ENCODE data around the gene PXDC1. TPM values are rescaled to one million over a fixed set of nuclear protein-coding genes. Genes with fewer than 3 reads are reported as not detected.

PXDC1 gene
- total RNA-seq, 1 experiment from 2014 or later, result 18.2 TPM

DNA sequence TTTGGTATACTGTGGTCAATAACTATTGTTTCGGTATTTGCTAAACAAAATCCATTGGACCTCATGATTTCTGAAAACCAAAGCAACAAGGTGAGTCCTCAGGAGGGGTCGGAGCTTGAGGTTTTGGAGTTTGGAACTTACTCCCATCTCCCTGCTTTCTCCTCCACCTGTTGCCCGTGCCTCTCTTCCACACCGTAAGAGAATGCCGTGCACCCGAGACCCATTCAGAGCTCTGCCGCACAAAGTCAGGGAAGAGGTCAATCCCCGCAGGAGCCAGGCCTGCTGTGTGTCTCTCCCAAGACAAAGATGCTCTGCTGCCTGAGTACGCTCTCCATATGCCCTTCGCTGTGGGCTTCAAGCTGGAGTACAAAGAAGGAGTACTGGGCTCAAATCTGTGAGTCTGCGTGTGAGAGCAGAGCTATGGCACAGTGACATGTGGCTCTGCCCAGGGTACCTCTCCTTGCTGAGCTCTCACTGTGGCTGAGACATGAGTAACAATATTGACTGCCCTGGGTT lies 23.9 kb downstream of the PXDC1 start:
- H3K27ac Mint-ChIP-seq (ENCODE audit: unreplicated experiment), result no peak overlapping the region
- H3K36me3 Mint-ChIP-seq (ENCODE audit: insufficient read depth, unreplicated experiment), result peaks cover 22% of the 10 kb centered on the region
- no TSS peak for BruUV-seq (replicated peaks)
- H3K4me1 Mint-ChIP-seq (ENCODE audit: low read depth, unreplicated experiment), result peaks cover 10% of the 10 kb centered on the region
- H3K9me3 Mint-ChIP-seq (ENCODE audit: low read depth, unreplicated experiment), result no peaks in the 10 kb centered on the region
- intact Hi-C loops (cut with micrococcal nuclease; ENCODE audit: unreplicated experiment), result no loop called here
- no peaks in the 10 kb centered on the region for H3K27me3 Mint-ChIP-seq (ENCODE audit: unreplicated experiment)
- H3K4me3 Mint-ChIP-seq (ENCODE audit: low read depth, unreplicated experiment), result no peak overlapping the region
- CTCF ChIA-PET, result no interaction called here
- no peak for DNase-seq
- TF ChIP-seq, protein P1, sequence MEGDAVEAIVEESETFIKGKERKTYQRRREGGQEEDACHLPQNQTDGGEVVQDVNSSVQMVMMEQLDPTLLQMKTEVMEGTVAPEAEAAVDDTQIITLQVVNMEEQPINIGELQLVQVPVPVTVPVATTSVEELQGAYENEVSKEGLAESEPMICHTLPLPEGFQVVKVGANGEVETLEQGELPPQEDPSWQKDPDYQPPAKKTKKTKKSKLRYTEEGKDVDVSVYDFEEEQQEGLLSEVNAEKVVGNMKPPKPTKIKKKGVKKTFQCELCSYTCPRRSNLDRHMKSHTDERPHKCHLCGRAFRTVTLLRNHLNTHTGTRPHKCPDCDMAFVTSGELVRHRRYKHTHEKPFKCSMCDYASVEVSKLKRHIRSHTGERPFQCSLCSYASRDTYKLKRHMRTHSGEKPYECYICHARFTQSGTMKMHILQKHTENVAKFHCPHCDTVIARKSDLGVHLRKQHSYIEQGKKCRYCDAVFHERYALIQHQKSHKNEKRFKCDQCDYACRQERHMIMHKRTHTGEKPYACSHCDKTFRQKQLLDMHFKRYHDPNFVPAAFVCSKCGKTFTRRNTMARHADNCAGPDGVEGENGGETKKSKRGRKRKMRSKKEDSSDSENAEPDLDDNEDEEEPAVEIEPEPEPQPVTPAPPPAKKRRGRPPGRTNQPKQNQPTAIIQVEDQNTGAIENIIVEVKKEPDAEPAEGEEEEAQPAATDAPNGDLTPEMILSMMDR (IDR thresholded peaks at IDR 0.05; ENCODE audit: unreplicated experiment), result no peak

DNA sequence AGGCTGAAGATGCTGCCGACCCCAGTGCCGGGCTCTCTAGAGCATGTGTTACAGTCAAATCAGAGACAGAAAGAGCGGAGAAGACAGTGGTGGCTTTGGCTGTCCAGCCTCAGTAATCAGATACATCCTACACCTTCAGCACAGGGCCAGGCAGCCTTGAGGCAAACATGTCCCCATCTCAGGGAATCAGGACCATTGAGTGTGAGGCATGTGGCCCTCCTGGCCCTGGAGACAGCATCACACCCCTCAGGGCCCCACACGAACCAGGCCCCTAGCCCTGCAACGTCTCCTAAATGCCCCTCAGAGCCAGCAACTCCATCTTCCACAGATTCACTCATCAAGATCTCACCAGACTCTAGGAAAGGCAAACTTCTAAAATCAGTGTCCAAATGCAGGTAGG lies 24.5 kb downstream of the PXDC1 start:
- no peak overlapping the region for H3K4me3 Mint-ChIP-seq (ENCODE audit: low read depth, unreplicated experiment)
- no peak overlapping the region for H3K27ac Mint-ChIP-seq (ENCODE audit: unreplicated experiment)
- TF ChIP-seq, protein P1 (IDR thresholded peaks at IDR 0.05; ENCODE audit: unreplicated experiment), result no peak
- intact Hi-C loops (cut with micrococcal nuclease; ENCODE audit: unreplicated experiment), result no loop called here
- DNase-seq, result no peak
- no peaks in the 10 kb centered on the region for H3K9me3 Mint-ChIP-seq (ENCODE audit: low read depth, unreplicated experiment)
- H3K36me3 Mint-ChIP-seq (ENCODE audit: insufficient read depth, unreplicated experiment), result peaks cover 15% of the 10 kb centered on the region
- H3K27me3 Mint-ChIP-seq (ENCODE audit: unreplicated experiment), result no peaks in the 10 kb centered on the region
- no TSS peak for BruUV-seq (replicated peaks)
- H3K4me1 Mint-ChIP-seq (ENCODE audit: low read depth, unreplicated experiment), result peaks cover 4% of the 10 kb centered on the region
- CTCF ChIA-PET, result interaction anchor here (0.6 kb wide), 1 partner anchor 439 kb away, joined by 3 read pairs; no protein-coding TSS in a partner anchor

DNA sequence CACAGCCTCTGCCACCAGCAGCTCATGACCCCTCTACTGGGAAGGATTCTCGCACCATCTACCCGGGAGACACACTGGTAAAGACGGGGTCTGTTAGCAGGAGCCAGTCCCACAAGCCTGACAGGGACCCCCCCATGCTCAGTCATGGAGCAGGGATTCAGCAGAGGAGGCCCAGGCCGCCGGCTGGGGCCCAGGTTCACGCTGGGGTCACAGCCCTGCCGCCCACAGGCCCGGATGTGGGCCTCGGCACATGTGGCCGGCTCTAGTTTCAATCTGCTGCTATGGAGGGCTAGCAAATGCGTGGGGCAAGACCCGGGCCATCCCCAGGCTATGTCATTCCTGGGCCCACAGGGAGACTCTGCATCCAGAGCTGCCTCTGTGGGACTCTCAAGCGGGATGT lies 25.1 kb downstream of the PXDC1 start:
- Mint-ChIP-seq H3K36me3 (ENCODE audit: insufficient read depth, unreplicated experiment) (peaks cover 11% of the 10 kb centered on the region), H3K4me1 (ENCODE audit: low read depth, unreplicated experiment) (no peaks in the 10 kb centered on the region), H3K27me3 (ENCODE audit: unreplicated experiment) (no peaks in the 10 kb centered on the region), H3K27ac (ENCODE audit: unreplicated experiment) (no peak overlapping the region), H3K9me3 (ENCODE audit: low read depth, unreplicated experiment) (no peaks in the 10 kb centered on the region), H3K4me3 (ENCODE audit: low read depth, unreplicated experiment) (no peak overlapping the region)
- intact Hi-C loops (cut with micrococcal nuclease; ENCODE audit: unreplicated experiment), result no loop called here
- no peak for DNase-seq
- no TSS peak for BruUV-seq (replicated peaks)
- TF ChIP-seq, protein P1 (IDR thresholded peaks at IDR 0.05; ENCODE audit: unreplicated experiment), result no peak
- CTCF ChIA-PET, result interaction anchor here (0.6 kb wide), 1 partner anchor 439 kb away, joined by 3 read pairs; no protein-coding TSS in a partner anchor

DNA sequence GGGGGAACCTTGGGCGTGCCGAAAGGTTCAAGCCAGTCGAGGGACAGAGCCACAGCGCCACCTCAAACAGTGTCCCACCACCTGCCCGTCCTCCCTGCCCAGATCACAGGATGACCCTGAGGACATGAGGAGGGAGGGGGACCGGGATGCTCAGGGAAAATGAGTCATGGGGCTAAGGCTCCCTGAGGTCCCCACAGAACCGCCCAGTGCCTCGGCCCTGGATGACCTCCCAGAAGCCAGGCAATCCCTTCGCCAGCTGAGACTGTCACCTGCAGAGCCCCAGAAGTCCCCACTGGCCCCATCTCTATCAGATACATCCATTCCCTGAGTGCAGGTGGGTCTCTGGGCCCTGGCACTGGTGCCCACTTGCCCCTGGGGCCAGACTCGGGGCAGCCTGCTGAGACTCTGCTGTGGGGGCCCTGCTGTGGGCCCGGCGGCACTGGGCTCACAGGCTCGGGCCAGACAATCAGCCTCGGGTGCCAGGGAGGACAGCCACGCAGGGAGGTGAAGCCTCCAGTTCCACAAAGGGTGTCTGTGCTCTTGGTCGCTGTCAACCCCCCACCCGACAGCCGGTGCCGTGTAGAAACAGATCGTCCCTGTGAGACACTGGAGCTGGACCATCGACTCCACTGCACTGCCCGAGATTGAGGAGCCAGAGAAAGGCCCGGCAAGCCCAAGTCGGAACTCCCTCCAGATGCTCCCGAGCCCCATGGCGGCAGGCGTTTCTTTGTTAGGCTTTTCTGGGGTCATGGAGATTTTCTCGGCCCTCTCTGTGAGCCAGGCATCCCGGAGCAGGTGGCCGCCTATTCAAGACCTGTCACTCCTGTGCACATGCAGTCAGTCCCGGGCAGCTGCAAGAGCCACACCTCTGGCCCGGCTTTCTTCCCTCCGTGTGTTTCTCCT lies 26.1 kb downstream of the PXDC1 start:
- H3K9me3 Mint-ChIP-seq (ENCODE audit: low read depth, unreplicated experiment), result no peaks in the 10 kb centered on the region
- no peak for DNase-seq
- H3K36me3 Mint-ChIP-seq (ENCODE audit: insufficient read depth, unreplicated experiment), result peaks cover 15% of the 10 kb centered on the region
- no TSS peak for BruUV-seq (replicated peaks)
- CTCF ChIA-PET, result no interaction called here
- no peaks in the 10 kb centered on the region for H3K27me3 Mint-ChIP-seq (ENCODE audit: unreplicated experiment)
- H3K4me1 Mint-ChIP-seq (ENCODE audit: low read depth, unreplicated experiment), result no peaks in the 10 kb centered on the region
- H3K27ac Mint-ChIP-seq (ENCODE audit: unreplicated experiment), result no peak overlapping the region
- TF ChIP-seq, protein P1 (IDR thresholded peaks at IDR 0.05; ENCODE audit: unreplicated experiment), result no peak
- intact Hi-C loops (cut with micrococcal nuclease; ENCODE audit: unreplicated experiment), result no loop called here
- no peak overlapping the region for H3K4me3 Mint-ChIP-seq (ENCODE audit: low read depth, unreplicated experiment)

Measured in Calu3 (cell line).